DMS114 treated with DMSO at 0.1 percent for 48 hours (cell line): Measurements from ENCODE around the gene NATD1.

Source experiments
- DNase-seq: peaks from one replicate; lab custom pipeline; 2025; ENCODE audit not compliant: unreplicated experiment; lab: John Stamatoyannopoulos, UW

NATD1 gene

GRCh38 chr17:21252796-21253645, at the start of gene NATD1:
Gene NATD1 (minus strand): TSS chr17:21253410. CDS start chr17:21253264, 146 bp downstream.
- no peak for DNase-seq

- no peak for DNase-seq
Observed at GRCh38 chr17:21301593-21302550, 48.7 kb upstream of the NATD1 start.

- no peak for DNase-seq
Observed at GRCh38 chr17:21300601-21301571, 47.7 kb upstream of the NATD1 start.

GRCh38 chr17:21299981-21300600, 46.9 kb upstream of the NATD1 start:
- DNase-seq = no peak

GRCh38 chr17:21298983-21299519, 45.8 kb upstream of the NATD1 start:
- DNase-seq = no peak

- no peak for DNase-seq
Observed at GRCh38 chr17:21298056-21298982, 45.1 kb upstream of the NATD1 start.

GRCh38 chr17:21297597-21297996, 44.4 kb upstream of the NATD1 start:
- DNase-seq = no peak

GRCh38 chr17:21297026-21297520, 43.9 kb upstream of the NATD1 start:
- DNase-seq = no peak

GRCh38 chr17:21296097-21297025, 43.2 kb upstream of the NATD1 start:
- no peak for DNase-seq

GRCh38 chr17:21295036-21295952, 42.1 kb upstream of the NATD1 start:
- no peak for DNase-seq

GRCh38 chr17:21294321-21295035, 41.3 kb upstream of the NATD1 start:
- DNase-seq = no peak

- no peak for DNase-seq
Observed at GRCh38 chr17:21293831-21294210, 40.6 kb upstream of the NATD1 start.

GRCh38 chr17:21292867-21293830, 39.9 kb upstream of the NATD1 start:
- DNase-seq = no peak

GRCh38 chr17:21291862-21292261, 38.7 kb upstream of the NATD1 start:
- no peak for DNase-seq

- no peak for DNase-seq
Observed at GRCh38 chr17:21291357-21291756, 38.1 kb upstream of the NATD1 start.
